Tibial nerve (tissue), 4 donors: ENCODE results near the gene FHL3.

ENCODE experiments used
- CTCF ChIP-seq, 5 experiments: fragments of 200-600 bp in 3 of 5; fragments of 450-650 bp in 2 of 5; sonication (generic) in 3 of 5; IDR thresholded peaks; one replicate each; pipeline ENCODE4 v1.5.1; 2016 to 2019; ENCODE audit warnings: antibody characterized with exemption in 5 of 5, mild to moderate bottlenecking in 3 of 5, moderate library complexity in 2 of 5
- EP300 ChIP-seq, 2 donors: sonication (generic); formaldehyde crosslinking; IDR thresholded peaks; one replicate each; pipeline ENCODE4 v1.6.1; 2017; ENCODE audit warnings: antibody characterized with exemption in 2 of 2, mild to moderate bottlenecking in 1 of 2
- POLR2A ChIP-seq, 2 donors: fragments of 450-650 bp; IDR thresholded peaks; one replicate each; pipeline ENCODE4 v1.6.1; 2017; ENCODE audit warnings: antibody characterized with exemption in 2 of 2, mild to moderate bottlenecking in 2 of 2, moderate library complexity in 2 of 2

GRCh38 chr1:38052750-38053415 is 47.6 kb upstream of the FHL3 start:
- TF ChIP-seq CTCF (IDR thresholded peaks at IDR 0.05): no peak
- no peak for TF ChIP-seq POLR2A (IDR thresholded peaks at IDR 0.05)
- no peak for TF ChIP-seq EP300 (IDR thresholded peaks at IDR 0.05)
